Ovary (tissue), 9 donors: Measurements from ENCODE around the gene PTPRN2. TPM values are rescaled to one million over a fixed set of nuclear protein-coding genes. Genes with fewer than 3 reads are reported as not detected.

Source experiments
- DNase-seq, 5 donors: peaks; one replicate each; pipeline ENCODE4 v3.0.0-alpha.2; 2019 to 2020
- H3K27ac ChIP-seq, 2 donors: fragments of 200-600 bp; one replicate each; pipeline versions ENCODE4 v1.5.1 to v1.8.0; 2019 to 2022
- H3K27me3 ChIP-seq: fragments of 200-600 bp; one replicate; pipeline ENCODE4 v1.8.0; 2022
- H3K36me3 ChIP-seq: fragments of 200-600 bp; sonication (generic); one replicate; pipeline ENCODE4 v1.5.1; 2019
- H3K4me1 ChIP-seq: one replicate; pipeline ENCODE4 v1.8.1; 2013; ENCODE audit warnings: mild to moderate bottlenecking, moderate library complexity; ENCODE audit not compliant: insufficient read depth
- H3K4me3 ChIP-seq: fragments of 200-600 bp; sonication (generic); one replicate; pipeline ENCODE4 v1.5.1; 2017
- H3K9me3 ChIP-seq, 2 donors: fragments of 200-600 bp in 1 of 2; sonication (generic) in 1 of 2; one replicate each; pipeline versions ENCODE4 v1.5.1 to v1.8.1; 2013 to 2019; ENCODE audit warnings: mild to moderate bottlenecking in 1 of 2, moderate library complexity in 1 of 2
- CTCF ChIP-seq, 3 donors: fragments of 450-650 bp in 2 of 3; fragments of 200-600 bp in 1 of 3; IDR thresholded peaks; one replicate each; pipeline versions ENCODE4 v1.5.1 to v1.8.0; 2016 to 2022; ENCODE audit warnings: antibody characterized with exemption in 3 of 3, mild to moderate bottlenecking in 1 of 3
- EP300 ChIP-seq: sonication (generic); formaldehyde crosslinking; IDR thresholded peaks from one replicate; pipeline ENCODE4 v1.6.1; 2017; ENCODE audit warnings: antibody characterized with exemption
- POLR2A ChIP-seq: fragments of 450-650 bp; IDR thresholded peaks from one replicate; pipeline ENCODE4 v1.6.1; 2017; ENCODE audit warnings: antibody characterized with exemption, mild to moderate bottlenecking, moderate library complexity
- WGBS, 3 donors: extraction: QIAGEN DNeasy Blood & Tissue Kit in 1 of 3; methylation state at CpG; one replicate each; pipeline versions ENCODE4 v1.1.5 to v1.1.7; 2013 to 2017; 5-methylcytosine and 5-hydroxymethylcytosine counted together
- intact Hi-C, 4 donors: fragments of 100-400 bp; cut with DNase I; formaldehyde crosslinking; loops; one replicate each; pipeline versions ENCODE4 v1.11.0 to v1.15.1; 2022 to 2023
- polyA plus RNA-seq, 2 donors: library from polyadenylated mRNA; stranded (reverse); fragments of 200-250 nt in 1 of 2; fragments of 350-450 nt in 1 of 2; fragmentation: Illumina TruSeq in 1 of 2; extraction: RNeasy Lipid Tissue Mini Kit (QIAGEN cat#74804) in 1 of 2; gene quantifications; one replicate each; pipeline ENCODE4 v1.2.3, GENCODE V29; 2013 to 2014
- total RNA-seq, 7 donors: library from RNA; depleted of rRNA in 2 of 7; stranded (reverse); fragments of >200 nt in 2 of 7; fragmentation: NEBNext Ultra II Directional in 3 of 7; extraction: Animal tissue kit (Norgen Biotek cat#: 25700) in 3 of 7; gene quantifications; one replicate each; pipeline versions ENCODE4 v1.1.0 to v1.2.4, GENCODE V29; 2016 to 2023
- donor health status: DM: no; HTN: no; CAD: no; lungs with moderate emphysema.
- donor health status: DM: no; HTN: no; CAD: no.
- donor health status: Bipolar disorder and iron deficiency.
- donor health status: DM: yes; HTN: yes; CAD: no.
- donor health status: DM: no; HTN: no; CAD: no.
- donor health status: DM: yes; HTN: yes; CAD: no.

The PTPRN2 gene
- total and polyA plus RNA-seq, 9 donors, result 3.5 to 11.1 (median 5.9) TPM

GRCh38 chr7:157816086-157816485, 771.5 kb downstream of the PTPRN2 start:
- no peak overlapping the region for H3K4me3 ChIP-seq
- no peak overlapping the region for H3K27ac ChIP-seq
- DNase-seq, result no peak
- TF ChIP-seq POLR2A, result no peak
- no peak for TF ChIP-seq EP300
- no peak for TF ChIP-seq CTCF (IDR thresholded peaks at IDR 0.05)
- H3K9me3 ChIP-seq, result no peaks in the 10 kb centered on the region
- intact Hi-C loops, result no loop called here
- WGBS, 3 donors, result 36 to 42% (median 41%) methylated on average over 12 of the region's 12 CpGs
- no peaks in the 10 kb centered on the region for H3K36me3 ChIP-seq
- no peaks in the 10 kb centered on the region for H3K4me1 ChIP-seq
- H3K27me3 ChIP-seq, result no peaks in the 10 kb centered on the region

- Histone ChIP-seq H3K27ac (no peak overlapping the region), H3K4me3 (no peak overlapping the region), H3K4me1 (no peaks in the 10 kb centered on the region), H3K27me3 (no peaks in the 10 kb centered on the region), H3K36me3 (no peaks in the 10 kb centered on the region), H3K9me3 (no peaks in the 10 kb centered on the region)
- DNase-seq, result no peak
- intact Hi-C loops, result no loop called here
- no peak for TF ChIP-seq EP300
- no peak for TF ChIP-seq CTCF (IDR thresholded peaks at IDR 0.05)
- no peak for TF ChIP-seq POLR2A
- 85 to 89% (median 85%) methylated on average over 10 of the region's 10 CpGs for WGBS, 3 donors
Observed at GRCh38 chr7:157815706-157816022, 772.0 kb downstream of the PTPRN2 start.

GRCh38 chr7:157814931-157815705, 772.5 kb downstream of the PTPRN2 start:
- Histone ChIP-seq H3K27ac (no peak overlapping the region), H3K27me3 (no peaks in the 10 kb centered on the region), H3K4me1 (no peaks in the 10 kb centered on the region), H3K4me3 (no peak overlapping the region), H3K9me3 (no peaks in the 10 kb centered on the region), H3K36me3 (no peaks in the 10 kb centered on the region)
- intact Hi-C loops, result no loop called here
- 86 to 88% (median 88%) methylated on average over 26 to 28 of the region's 28 CpGs for WGBS, 3 donors
- TF ChIP-seq CTCF (IDR thresholded peaks at IDR 0.05), result no peak
- no peak for TF ChIP-seq EP300
- TF ChIP-seq POLR2A, result no peak
- no peak for DNase-seq

- DNase-seq, result no peak
- 80 to 85% (median 81%) methylated on average over 46 of the region's 46 CpGs for WGBS, 3 donors
- TF ChIP-seq EP300, result no peak
- TF ChIP-seq CTCF (IDR thresholded peaks at IDR 0.05), result no peak
- TF ChIP-seq POLR2A, result no peak
Observed at GRCh38 chr7:157813741-157814661, 773.6 kb downstream of the PTPRN2 start.

More at GRCh38 chr7:157813741-157814661, 773.6 kb downstream of the PTPRN2 start:
- H3K27me3 ChIP-seq, result no peaks in the 10 kb centered on the region
- H3K4me3 ChIP-seq, result no peak overlapping the region
- H3K36me3 ChIP-seq, result no peaks in the 10 kb centered on the region
- intact Hi-C loops, result no loop called here
- H3K4me1 ChIP-seq, result no peaks in the 10 kb centered on the region
- H3K27ac ChIP-seq, result no peak overlapping the region
- no peaks in the 10 kb centered on the region for H3K9me3 ChIP-seq
